ENCODE results near the gene AURKAIP1.

DNA sequence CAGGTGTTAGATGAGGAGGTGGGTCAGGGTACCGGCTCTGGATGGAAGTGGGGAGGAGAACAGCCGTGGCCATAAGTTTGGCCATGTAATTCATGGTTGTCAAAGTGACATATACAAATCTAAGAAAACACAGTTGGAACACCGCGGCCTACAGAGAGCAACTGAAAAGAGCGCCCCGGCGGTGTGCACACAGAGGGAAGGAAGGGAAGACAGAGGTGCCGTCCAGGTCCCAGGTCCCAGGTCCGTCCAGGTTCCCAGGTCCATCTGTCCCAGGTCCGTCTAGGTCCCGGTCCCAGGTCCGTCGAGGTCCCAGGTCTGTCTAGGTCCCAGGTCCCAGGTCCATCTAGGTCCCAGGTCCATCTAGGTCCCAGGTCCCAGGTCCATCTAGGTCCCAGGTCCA is 36.6 kb upstream of the AURKAIP1 start:
- TF ChIP-seq, protein P1, sequence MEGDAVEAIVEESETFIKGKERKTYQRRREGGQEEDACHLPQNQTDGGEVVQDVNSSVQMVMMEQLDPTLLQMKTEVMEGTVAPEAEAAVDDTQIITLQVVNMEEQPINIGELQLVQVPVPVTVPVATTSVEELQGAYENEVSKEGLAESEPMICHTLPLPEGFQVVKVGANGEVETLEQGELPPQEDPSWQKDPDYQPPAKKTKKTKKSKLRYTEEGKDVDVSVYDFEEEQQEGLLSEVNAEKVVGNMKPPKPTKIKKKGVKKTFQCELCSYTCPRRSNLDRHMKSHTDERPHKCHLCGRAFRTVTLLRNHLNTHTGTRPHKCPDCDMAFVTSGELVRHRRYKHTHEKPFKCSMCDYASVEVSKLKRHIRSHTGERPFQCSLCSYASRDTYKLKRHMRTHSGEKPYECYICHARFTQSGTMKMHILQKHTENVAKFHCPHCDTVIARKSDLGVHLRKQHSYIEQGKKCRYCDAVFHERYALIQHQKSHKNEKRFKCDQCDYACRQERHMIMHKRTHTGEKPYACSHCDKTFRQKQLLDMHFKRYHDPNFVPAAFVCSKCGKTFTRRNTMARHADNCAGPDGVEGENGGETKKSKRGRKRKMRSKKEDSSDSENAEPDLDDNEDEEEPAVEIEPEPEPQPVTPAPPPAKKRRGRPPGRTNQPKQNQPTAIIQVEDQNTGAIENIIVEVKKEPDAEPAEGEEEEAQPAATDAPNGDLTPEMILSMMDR (IDR thresholded peaks at IDR 0.05; ENCODE audit: low read depth, low read length), result no peak
- TF ChIP-seq POLR2A (IDR thresholded peaks at IDR 0.05; ENCODE audit: extremely low read depth, insufficient read length), result no peak
- TF ChIP-seq, protein P2, sequence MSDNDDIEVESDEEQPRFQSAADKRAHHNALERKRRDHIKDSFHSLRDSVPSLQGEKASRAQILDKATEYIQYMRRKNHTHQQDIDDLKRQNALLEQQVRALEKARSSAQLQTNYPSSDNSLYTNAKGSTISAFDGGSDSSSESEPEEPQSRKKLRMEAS (IDR thresholded peaks at IDR 0.05; ENCODE audit: low read depth, low read length), result no peak
- TF ChIP-seq MYC (IDR thresholded peaks at IDR 0.05; ENCODE audit: low read depth, low read length), result no peak

Measured in NB4 (cell line).